Prostate gland (tissue), 2 donors: ENCODE measurements around the gene RPL27A. TPM values are rescaled to one million over a fixed set of nuclear protein-coding genes. Genes with fewer than 3 reads are reported as not detected.

Source experiments
- DNase-seq: peaks from one replicate; pipeline ENCODE4 v3.0.0-alpha.2; 2019; ENCODE audit warnings: low spot score
- H3K27ac ChIP-seq, 2 donors: fragments of 200-600 bp; sonication (generic); 2 replicates each; pipeline ENCODE4 v1.5.1; 2017 to 2019
- H3K27me3 ChIP-seq: fragments of 200-600 bp; sonication (generic); replicated peaks from 2 replicates; pipeline ENCODE4 v1.5.1; 2019; ENCODE audit not compliant: insufficient read depth
- H3K36me3 ChIP-seq, 2 donors: fragments of 200-600 bp; sonication (generic); 1 replicate in 1 of 2; 2 replicates in 1 of 2; pipeline versions ENCODE4 v1.5.1 to v1.8.1; 2017 to 2019
- H3K4me1 ChIP-seq: fragments of 200-600 bp; sonication (generic); replicated peaks from 2 replicates; pipeline ENCODE4 v1.5.1; 2019
- H3K4me3 ChIP-seq, 2 donors: fragments of 200-600 bp; sonication (generic); 2 replicates each; pipeline ENCODE4 v1.5.1; 2017 to 2019
- H3K9me3 ChIP-seq: fragments of 200-600 bp; sonication (generic); 2 replicates; pipeline ENCODE4 v1.5.1; 2017
- POLR2A ChIP-seq: fragments of 450-650 bp; IDR thresholded peaks from one replicate; pipeline ENCODE4 v1.6.1; 2016; ENCODE audit warnings: antibody characterized with exemption, mild to moderate bottlenecking
- POLR2AphosphoS5 ChIP-seq: sonication (generic); formaldehyde crosslinking; IDR thresholded peaks from one replicate; pipeline ENCODE4 v1.6.1; 2017; ENCODE audit warnings: antibody characterized with exemption
- WGBS: methylation state at CpG from one replicate; pipeline ENCODE4 v1.1.5; 2018; 5-methylcytosine and 5-hydroxymethylcytosine counted together
- intact Hi-C: fragments of 100-400 bp; cut with DNase I; formaldehyde crosslinking; loops from one replicate; pipeline ENCODE4 v1.14.2; 2022
- total RNA-seq, 2 donors: library from RNA; depleted of rRNA; stranded (reverse); fragments of >200 nt; gene quantifications; one replicate each; pipeline ENCODE4 v1.1.0, GENCODE V29; 2016
- TF ChIP-seq, protein P1 (sequence below), 4 experiments: fragments of 200-600 bp in 2 of 4; fragments of 450-650 bp in 2 of 4; sonication (generic) in 2 of 4; IDR thresholded peaks; 1 replicate in 3 of 4; 2 replicates in 1 of 4; pipeline ENCODE4 v1.5.1; 2016 to 2019; ENCODE audit warnings: antibody characterized with exemption in 4 of 4, mild to moderate bottlenecking in 2 of 4, moderate library complexity in 2 of 4

RPL27A gene
- total RNA-seq, 2 donors from 2014 or later: 693 to 1,360 TPM

DNA sequence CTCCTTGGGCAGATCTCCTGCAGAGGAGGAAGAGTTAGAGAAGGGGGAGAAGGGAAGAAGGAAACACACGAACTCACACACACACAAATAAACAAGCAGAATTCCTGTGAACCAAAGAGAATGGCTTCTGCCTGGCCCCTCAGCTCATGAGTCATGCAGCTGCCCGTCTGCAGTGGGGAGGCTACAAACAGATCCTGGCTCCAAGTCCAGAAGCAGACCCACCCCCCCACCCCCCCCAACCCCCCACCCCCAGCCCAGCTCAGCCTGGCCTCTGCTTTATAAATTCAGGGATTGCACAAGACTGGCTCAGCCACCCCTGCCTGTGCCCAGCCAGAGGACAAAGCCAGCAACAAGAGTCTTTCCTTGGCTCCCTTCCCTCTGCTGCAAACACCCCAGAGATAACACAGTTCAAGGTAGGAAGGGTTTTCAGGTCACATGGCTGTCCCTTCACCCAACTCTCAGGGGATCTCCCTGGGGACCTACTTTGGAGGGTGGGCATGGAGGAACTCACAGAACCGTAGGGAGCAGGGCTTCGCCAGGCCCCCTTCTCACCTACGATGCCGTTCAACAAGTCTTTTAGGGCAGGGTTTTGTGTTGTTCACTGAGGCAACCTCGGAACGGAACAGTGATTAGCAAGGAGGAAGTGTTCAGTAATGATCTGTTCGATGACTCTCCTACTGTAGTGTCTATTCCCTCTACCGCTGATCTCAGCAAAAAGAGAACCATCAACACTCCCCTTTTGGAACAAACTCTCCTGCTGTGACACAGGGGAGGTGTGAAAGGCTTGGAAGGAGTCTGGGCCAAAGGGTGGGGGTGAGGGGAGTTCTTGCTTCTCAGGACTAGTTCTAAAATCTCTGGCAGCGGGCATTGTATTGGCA lies 35.5 kb downstream of the RPL27A start:
- WGBS: 18% methylated on average over 11 of the region's 11 CpGs
- peak; percentile 78 for DNase-seq
- Histone ChIP-seq H3K4me3 (no peak overlapping the region), H3K27ac (peak overlapping the region; percentile 80 to 81), H3K27me3 (no peaks in the 10 kb centered on the region), H3K9me3 (no peaks in the 10 kb centered on the region), H3K36me3 (no peaks in the 10 kb centered on the region), H3K4me1 (peaks cover 46% of the 10 kb centered on the region)
- intact Hi-C loops: loop anchor here (5.0 kb wide), 1 partner anchor 39 kb away; no protein-coding TSS in a partner anchor
- no peak for TF ChIP-seq POLR2A
- TF ChIP-seq POLR2AphosphoS5: peak; percentile 54

DNA sequence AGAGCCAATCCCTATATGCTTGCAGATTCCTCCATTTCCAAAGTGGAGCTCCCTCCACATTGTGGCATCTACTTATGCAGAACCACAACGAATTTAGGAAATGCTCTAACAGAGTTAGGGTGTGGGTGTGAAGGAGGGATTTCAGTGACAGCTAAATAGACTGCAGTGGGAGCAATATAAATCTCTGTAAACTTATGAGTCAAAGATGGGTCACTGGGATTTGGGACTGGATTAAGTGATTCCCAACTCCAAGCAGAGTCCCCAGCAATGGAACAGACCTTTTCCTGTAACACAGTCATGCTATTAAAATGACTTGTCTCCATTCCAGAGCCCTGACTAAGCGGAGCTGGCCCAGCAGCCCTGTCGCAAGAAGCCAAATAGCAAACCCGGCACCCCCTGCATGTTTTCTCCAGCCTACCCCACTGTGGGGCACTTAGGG lies 36.6 kb downstream of the RPL27A start:
- H3K4me1 ChIP-seq: peaks cover 47% of the 10 kb centered on the region
- peak; percentile 68 for DNase-seq
- H3K27ac ChIP-seq: peak overlapping the region; percentile 77 to 80
- H3K4me3 ChIP-seq: no peak overlapping the region
- intact Hi-C loops: loop anchor here (5.0 kb wide), 1 partner anchor 38 kb away; no protein-coding TSS in a partner anchor
- TF ChIP-seq, protein P1, sequence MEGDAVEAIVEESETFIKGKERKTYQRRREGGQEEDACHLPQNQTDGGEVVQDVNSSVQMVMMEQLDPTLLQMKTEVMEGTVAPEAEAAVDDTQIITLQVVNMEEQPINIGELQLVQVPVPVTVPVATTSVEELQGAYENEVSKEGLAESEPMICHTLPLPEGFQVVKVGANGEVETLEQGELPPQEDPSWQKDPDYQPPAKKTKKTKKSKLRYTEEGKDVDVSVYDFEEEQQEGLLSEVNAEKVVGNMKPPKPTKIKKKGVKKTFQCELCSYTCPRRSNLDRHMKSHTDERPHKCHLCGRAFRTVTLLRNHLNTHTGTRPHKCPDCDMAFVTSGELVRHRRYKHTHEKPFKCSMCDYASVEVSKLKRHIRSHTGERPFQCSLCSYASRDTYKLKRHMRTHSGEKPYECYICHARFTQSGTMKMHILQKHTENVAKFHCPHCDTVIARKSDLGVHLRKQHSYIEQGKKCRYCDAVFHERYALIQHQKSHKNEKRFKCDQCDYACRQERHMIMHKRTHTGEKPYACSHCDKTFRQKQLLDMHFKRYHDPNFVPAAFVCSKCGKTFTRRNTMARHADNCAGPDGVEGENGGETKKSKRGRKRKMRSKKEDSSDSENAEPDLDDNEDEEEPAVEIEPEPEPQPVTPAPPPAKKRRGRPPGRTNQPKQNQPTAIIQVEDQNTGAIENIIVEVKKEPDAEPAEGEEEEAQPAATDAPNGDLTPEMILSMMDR (IDR thresholded peaks at IDR 0.05): no peak
- no peak for TF ChIP-seq POLR2A
- peak; percentile 75 for TF ChIP-seq POLR2AphosphoS5
- H3K9me3 ChIP-seq: no peaks in the 10 kb centered on the region
- no peaks in the 10 kb centered on the region for H3K36me3 ChIP-seq
- WGBS: 12% methylated on average over 4 of the region's 4 CpGs
- H3K27me3 ChIP-seq: no peaks in the 10 kb centered on the region

DNA sequence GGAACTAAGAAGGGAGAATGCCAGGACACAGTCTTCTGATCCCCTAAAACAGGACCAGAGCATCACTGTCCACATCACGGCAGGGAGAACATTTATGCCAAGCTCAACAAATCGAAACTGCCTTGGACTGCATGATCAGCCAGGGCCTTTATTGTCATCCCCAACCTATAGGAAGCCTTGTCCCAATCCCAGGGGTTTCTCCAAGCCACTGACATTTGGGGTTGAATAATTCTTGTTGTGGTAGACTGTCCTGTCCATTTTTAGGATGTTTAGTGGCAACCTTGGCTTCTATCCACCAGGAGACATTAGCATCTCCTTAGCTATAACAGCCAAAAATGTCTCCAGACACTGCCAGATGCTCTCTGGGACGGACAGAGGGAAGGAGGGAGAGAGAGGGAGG lies 37.1 kb downstream of the RPL27A start:
- H3K27me3 ChIP-seq: no peaks in the 10 kb centered on the region
- TF ChIP-seq POLR2AphosphoS5: no peak
- no peak for TF ChIP-seq POLR2A
- TF ChIP-seq, protein P1 (IDR thresholded peaks at IDR 0.05): no peak
- intact Hi-C loops: loop anchor here (5.0 kb wide), 1 partner anchor 38 kb away; no protein-coding TSS in a partner anchor
- no peaks in the 10 kb centered on the region for H3K36me3 ChIP-seq
- 30% methylated on average over 3 of the region's 3 CpGs for WGBS
- no peaks in the 10 kb centered on the region for H3K9me3 ChIP-seq
- no peak overlapping the region for H3K4me3 ChIP-seq
- peak overlapping the region; percentile 77 to 80 for H3K27ac ChIP-seq
- peaks cover 50% of the 10 kb centered on the region for H3K4me1 ChIP-seq
- no peak for DNase-seq

DNA sequence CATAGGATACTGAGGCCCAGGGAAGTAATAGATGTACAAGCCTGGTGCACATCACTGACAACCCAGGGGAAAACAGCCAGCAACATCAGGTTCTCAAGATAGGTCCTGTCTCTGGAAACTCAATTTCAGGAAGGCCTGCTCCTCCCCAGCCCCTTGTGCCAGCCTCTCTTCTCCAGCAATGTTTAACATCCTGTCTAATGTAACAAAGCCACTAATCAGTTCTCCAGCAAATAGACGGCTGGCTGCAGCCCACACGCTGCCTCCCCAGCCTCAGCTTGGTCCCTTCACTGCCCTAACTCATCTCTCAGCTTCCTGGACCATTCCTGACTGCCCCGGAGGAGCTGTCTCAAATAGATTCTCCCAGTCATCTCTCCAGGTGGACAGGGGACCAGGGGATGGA lies 37.8 kb downstream of the RPL27A start:
- Histone ChIP-seq H3K9me3 (no peaks in the 10 kb centered on the region), H3K36me3 (no peaks in the 10 kb centered on the region), H3K27me3 (no peaks in the 10 kb centered on the region), H3K4me1 (peaks cover 50% of the 10 kb centered on the region), H3K4me3 (no peak overlapping the region), H3K27ac (peak overlapping the region; percentile 77 to 80)
- intact Hi-C loops: no loop called here
- 10% methylated on average over 3 of the region's 3 CpGs for WGBS
- DNase-seq: no peak
- TF ChIP-seq POLR2A (no peak), POLR2AphosphoS5 (no peak)
- TF ChIP-seq, protein P1 (IDR thresholded peaks at IDR 0.05): no peak

DNA sequence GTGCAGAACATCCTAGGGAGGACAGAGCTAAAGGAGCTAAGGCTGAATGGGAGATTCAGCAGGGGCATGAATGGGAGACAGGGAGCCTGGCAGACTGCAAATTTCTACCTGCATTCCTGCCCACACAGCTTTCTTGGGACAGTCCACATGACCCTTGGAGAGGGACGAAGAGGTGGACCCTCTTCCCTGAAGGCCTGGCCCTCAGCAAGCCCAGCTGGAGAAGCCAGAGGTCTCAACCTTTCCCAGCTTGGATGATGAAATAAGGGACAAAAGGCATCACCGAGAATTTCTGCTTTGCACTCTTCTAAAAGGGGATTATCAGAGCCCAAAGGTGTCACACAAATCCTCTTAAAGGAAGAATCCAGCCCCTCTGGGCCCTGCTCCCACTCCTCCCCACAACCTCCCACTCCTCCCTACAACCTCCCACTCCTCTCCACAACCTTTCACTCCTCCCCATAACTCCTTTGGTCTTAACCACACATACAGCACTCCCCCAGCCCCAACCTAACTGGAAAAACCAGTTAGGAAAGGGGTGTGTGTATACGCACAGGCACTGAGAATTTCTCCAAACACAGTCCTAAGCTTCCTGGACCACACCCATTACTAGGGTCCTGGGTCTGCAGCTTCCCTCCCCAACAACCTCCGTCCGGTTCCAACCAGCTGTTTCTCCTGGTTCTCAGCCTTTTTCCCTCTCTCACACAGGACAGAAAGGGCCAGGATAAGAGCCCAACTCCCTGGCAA lies 38.4 kb downstream of the RPL27A start:
- Histone ChIP-seq H3K27ac (peak overlapping the region; percentile 77 to 80), H3K4me1 (peaks cover 50% of the 10 kb centered on the region), H3K4me3 (no peak overlapping the region), H3K9me3 (no peaks in the 10 kb centered on the region), H3K27me3 (no peaks in the 10 kb centered on the region), H3K36me3 (no peaks in the 10 kb centered on the region)
- WGBS: 29% methylated on average over 4 of the region's 5 CpGs
- DNase-seq: peak; percentile 79
- no peak for TF ChIP-seq POLR2A
- peak; percentile 91 for TF ChIP-seq POLR2AphosphoS5
- intact Hi-C loops: no loop called here
